ENCODE measurements around the gene CHD9.

DNA sequence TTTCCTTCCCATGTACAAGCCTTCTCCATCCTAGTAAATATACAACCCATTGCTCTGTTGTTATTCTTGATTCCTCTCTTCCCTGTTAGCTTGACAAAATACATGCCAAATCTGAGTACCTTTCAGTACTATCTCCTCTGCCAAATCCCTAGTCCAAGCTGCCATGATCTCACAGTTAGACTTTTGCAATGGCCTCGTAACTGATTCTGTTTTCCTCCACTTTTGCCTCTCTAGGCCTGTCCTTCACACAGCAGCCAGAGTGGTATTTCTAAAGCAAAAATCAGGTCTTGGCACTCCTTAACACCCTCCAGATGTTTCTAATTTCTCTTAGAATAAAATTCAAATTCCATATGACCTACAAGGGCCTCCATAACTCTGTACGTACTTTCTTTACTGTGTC, 226.5 kb downstream of the CHD9 start:
- TF ChIP-seq, protein P1, sequence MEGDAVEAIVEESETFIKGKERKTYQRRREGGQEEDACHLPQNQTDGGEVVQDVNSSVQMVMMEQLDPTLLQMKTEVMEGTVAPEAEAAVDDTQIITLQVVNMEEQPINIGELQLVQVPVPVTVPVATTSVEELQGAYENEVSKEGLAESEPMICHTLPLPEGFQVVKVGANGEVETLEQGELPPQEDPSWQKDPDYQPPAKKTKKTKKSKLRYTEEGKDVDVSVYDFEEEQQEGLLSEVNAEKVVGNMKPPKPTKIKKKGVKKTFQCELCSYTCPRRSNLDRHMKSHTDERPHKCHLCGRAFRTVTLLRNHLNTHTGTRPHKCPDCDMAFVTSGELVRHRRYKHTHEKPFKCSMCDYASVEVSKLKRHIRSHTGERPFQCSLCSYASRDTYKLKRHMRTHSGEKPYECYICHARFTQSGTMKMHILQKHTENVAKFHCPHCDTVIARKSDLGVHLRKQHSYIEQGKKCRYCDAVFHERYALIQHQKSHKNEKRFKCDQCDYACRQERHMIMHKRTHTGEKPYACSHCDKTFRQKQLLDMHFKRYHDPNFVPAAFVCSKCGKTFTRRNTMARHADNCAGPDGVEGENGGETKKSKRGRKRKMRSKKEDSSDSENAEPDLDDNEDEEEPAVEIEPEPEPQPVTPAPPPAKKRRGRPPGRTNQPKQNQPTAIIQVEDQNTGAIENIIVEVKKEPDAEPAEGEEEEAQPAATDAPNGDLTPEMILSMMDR (IDR thresholded peaks at IDR 0.05) = no peak
- no peak for TF ChIP-seq POLR2AphosphoS5 (IDR thresholded peaks at IDR 0.05)
- TF ChIP-seq POLR2A (IDR thresholded peaks at IDR 0.05) = no peak

All from prostate gland (tissue), 2 donors.